Upper lobe of left lung (tissue), 6 donors: ENCODE data around the gene MEGF6. TPM values are rescaled to one million over a fixed set of nuclear protein-coding genes. Genes with fewer than 3 reads are reported as not detected.
A peak's percentile ranks its signal among the peaks of the same experiment; 100 is the strongest.

Source experiments
- ATAC-seq, 2 donors: fragments of 200-7000 bp; cut with Tn5 transposase; one replicate each; pipeline ENCODE4 v1.9.1; 2022; ENCODE audit warnings: mild to moderate bottlenecking in 2 of 2, moderate library complexity in 2 of 2; ENCODE audit not compliant: low FRiP score in 2 of 2
- DNase-seq, 2 donors: peaks; one replicate each; pipeline ENCODE4 v3.0.0-alpha.2; 2019 to 2020
- H3K27ac ChIP-seq, 4 donors: fragments of 200-600 bp; sonication (generic); one replicate each; pipeline ENCODE4 v1.5.1; 2016 to 2019
- H3K27me3 ChIP-seq, 4 donors: fragments of 200-600 bp; sonication (generic); one replicate each; pipeline ENCODE4 v1.5.1; 2017 to 2019
- H3K36me3 ChIP-seq, 4 donors: fragments of 200-600 bp; sonication (generic); one replicate each; pipeline ENCODE4 v1.5.1; 2016 to 2019
- H3K4me1 ChIP-seq, 4 donors: fragments of 200-600 bp; sonication (generic); one replicate each; pipeline ENCODE4 v1.5.1; 2018 to 2019
- H3K4me3 ChIP-seq, 4 donors: fragments of 200-600 bp; sonication (generic); one replicate each; pipeline ENCODE4 v1.5.1; 2017 to 2019; ENCODE audit warnings: mild to moderate bottlenecking in 2 of 4, moderate library complexity in 1 of 4
- H3K9me3 ChIP-seq, 4 donors: fragments of 200-600 bp; sonication (generic); one replicate each; pipeline ENCODE4 v1.5.1; 2018 to 2019
- EP300 ChIP-seq, 4 donors: sonication (generic); formaldehyde crosslinking; IDR thresholded peaks; one replicate each; pipeline ENCODE4 v1.5.1; 2017; ENCODE audit warnings: antibody characterized with exemption in 4 of 4, control low read depth in 2 of 4
- POLR2A ChIP-seq, 4 donors: fragments of 450-650 bp; IDR thresholded peaks; one replicate each; pipeline ENCODE4 v1.5.1; 2016 to 2017; ENCODE audit warnings: antibody characterized with exemption in 4 of 4, mild to moderate bottlenecking in 2 of 4
- POLR2AphosphoS5 ChIP-seq, 2 donors: sonication (generic); formaldehyde crosslinking; IDR thresholded peaks; one replicate each; pipeline ENCODE4 v1.5.1; 2017; ENCODE audit warnings: antibody characterized with exemption in 2 of 2
- WGBS, 2 donors: methylation state at CpG; one replicate each; pipeline ENCODE4 v1.1.5; 2017 to 2018; 5-methylcytosine and 5-hydroxymethylcytosine counted together
- total RNA-seq, 6 donors: library from RNA; depleted of rRNA in 4 of 6; stranded (reverse); fragments of >200 nt in 4 of 6; gene quantifications; one replicate each; pipeline versions ENCODE4 v1.1.0 to v1.2.1, GENCODE V29; 2016 to 2021
- TF ChIP-seq, protein P1 (sequence below), 6 experiments: fragments of 450-650 bp in 4 of 6; fragments of 200-600 bp in 2 of 6; sonication (generic) in 2 of 6; IDR thresholded peaks; one replicate each; pipeline ENCODE4 v1.5.1; 2016 to 2019; ENCODE audit warnings: antibody characterized with exemption in 6 of 6
- donor health status: DM: no; HTN: no; CAD: no; lungs with moderate emphysema.
- donor health status: DM: no; HTN: yes; CAD: no; lungs with severe emphysema.

MEGF6 gene
- total RNA-seq, 6 donors from 2014 or later = 23.8 to 128 (median 83.5) TPM

DNA sequence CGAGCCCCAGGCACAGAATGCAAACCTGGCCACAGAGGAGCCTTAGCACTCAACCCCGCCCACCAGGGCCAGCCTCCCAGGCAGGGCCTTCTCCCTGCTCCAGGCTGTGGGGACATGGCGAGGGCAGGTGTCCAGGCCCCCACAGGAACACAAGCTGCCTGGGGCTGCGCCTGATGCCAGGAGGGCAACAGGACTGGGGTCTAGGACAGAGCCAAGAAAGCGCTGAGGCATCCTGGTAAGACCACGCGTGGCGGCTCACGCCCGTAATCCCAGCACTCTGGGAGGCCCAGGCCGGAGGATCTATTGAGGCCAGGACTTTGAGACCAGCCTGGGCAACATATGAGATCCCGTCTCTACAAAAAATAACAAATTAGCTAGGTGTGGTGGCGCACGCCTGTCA lies 59.1 kb downstream of the MEGF6 start:
- H3K4me3 ChIP-seq = no peak overlapping the region
- 96 to 98% methylated on average over 11 to 14 of the region's 14 CpGs for whole genome bisulfite sequencing, 2 donors
- no peaks in the 10 kb centered on the region for H3K27me3 ChIP-seq
- DNase-seq = peak in 1 of 2 donors; percentile 68
- no peak for TF ChIP-seq POLR2A (IDR thresholded peaks at IDR 0.05)
- H3K9me3 ChIP-seq = no peaks in the 10 kb centered on the region
- peaks cover 4 to 19% (median 12%) of the 10 kb centered on the region in 4 donors for H3K4me1 ChIP-seq
- no peak overlapping the region for H3K27ac ChIP-seq
- no peak for ATAC-seq
- H3K36me3 ChIP-seq = no peaks in the 10 kb centered on the region

DNA sequence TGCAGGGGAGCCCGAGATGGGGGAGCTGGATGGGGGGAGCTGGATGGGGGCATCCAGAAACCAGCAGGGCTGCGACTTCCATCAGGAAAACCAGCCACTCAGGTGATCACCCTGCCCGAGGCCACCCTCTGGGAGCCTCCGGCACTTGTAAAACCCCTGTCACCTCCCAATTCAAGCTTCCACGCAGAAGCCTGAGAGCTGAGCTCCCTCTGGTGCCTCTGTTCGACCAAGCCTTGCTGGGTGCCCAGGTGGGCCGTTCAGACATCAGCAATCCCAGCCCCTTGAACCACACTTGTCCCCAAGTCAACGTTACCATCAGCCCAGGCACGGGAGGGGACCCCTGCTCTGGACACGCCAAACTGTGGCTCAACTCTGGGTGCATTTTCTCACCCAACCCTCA lies 59.6 kb downstream of the MEGF6 start:
- Histone ChIP-seq H3K4me3 (no peak overlapping the region), H3K36me3 (no peaks in the 10 kb centered on the region), H3K27me3 (no peaks in the 10 kb centered on the region), H3K4me1 (peaks cover 4 to 23% (median 13%) of the 10 kb centered on the region in 4 donors), H3K27ac (no peak overlapping the region), H3K9me3 (no peaks in the 10 kb centered on the region)
- ATAC-seq (no peak), DNase-seq (peak in 1 of 2 donors; percentile 26)
- 85 to 96% methylated on average over 4 to 10 of the region's 10 CpGs for WGBS, 2 donors
- TF ChIP-seq POLR2AphosphoS5 (IDR thresholded peaks at IDR 0.05) = no peak

DNA sequence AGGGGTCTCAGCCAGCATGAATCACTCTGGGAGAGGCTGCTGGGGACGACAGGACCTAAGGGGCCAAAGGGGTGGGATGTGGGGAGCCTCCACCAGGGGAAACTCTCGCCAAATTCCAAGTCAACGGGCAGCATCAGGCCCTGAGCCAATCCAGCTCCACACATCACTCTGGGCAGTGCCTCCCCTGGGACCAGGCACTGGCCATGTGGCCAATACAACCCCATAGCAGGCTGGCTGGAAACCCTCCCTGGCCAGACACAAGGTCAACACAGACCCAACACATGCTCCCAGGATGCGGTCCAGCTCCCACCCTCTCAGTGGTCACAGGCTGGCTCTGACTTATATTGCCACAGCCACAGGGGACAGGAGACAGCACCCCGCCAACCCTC lies 60.0 kb downstream of the MEGF6 start:
- Histone ChIP-seq H3K4me1 (peaks cover 4 to 26% (median 13%) of the 10 kb centered on the region in 4 donors), H3K36me3 (no peaks in the 10 kb centered on the region), H3K9me3 (no peaks in the 10 kb centered on the region), H3K27me3 (no peaks in the 10 kb centered on the region), H3K4me3 (no peak overlapping the region), H3K27ac (no peak overlapping the region)
- TF ChIP-seq POLR2A (IDR thresholded peaks at IDR 0.05) (no peak), EP300 (IDR thresholded peaks at IDR 0.05) (no peak), POLR2AphosphoS5 (IDR thresholded peaks at IDR 0.05) (no peak)
- TF ChIP-seq, protein P1, sequence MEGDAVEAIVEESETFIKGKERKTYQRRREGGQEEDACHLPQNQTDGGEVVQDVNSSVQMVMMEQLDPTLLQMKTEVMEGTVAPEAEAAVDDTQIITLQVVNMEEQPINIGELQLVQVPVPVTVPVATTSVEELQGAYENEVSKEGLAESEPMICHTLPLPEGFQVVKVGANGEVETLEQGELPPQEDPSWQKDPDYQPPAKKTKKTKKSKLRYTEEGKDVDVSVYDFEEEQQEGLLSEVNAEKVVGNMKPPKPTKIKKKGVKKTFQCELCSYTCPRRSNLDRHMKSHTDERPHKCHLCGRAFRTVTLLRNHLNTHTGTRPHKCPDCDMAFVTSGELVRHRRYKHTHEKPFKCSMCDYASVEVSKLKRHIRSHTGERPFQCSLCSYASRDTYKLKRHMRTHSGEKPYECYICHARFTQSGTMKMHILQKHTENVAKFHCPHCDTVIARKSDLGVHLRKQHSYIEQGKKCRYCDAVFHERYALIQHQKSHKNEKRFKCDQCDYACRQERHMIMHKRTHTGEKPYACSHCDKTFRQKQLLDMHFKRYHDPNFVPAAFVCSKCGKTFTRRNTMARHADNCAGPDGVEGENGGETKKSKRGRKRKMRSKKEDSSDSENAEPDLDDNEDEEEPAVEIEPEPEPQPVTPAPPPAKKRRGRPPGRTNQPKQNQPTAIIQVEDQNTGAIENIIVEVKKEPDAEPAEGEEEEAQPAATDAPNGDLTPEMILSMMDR (IDR thresholded peaks at IDR 0.05) = no peak
- DNase-seq = no peak
- ATAC-seq = no peak
- WGBS, 2 donors = 90% methylated on average over 5 of the region's 5 CpGs; no CpG with 5 or more reads in 1 of the 2 donors

DNA sequence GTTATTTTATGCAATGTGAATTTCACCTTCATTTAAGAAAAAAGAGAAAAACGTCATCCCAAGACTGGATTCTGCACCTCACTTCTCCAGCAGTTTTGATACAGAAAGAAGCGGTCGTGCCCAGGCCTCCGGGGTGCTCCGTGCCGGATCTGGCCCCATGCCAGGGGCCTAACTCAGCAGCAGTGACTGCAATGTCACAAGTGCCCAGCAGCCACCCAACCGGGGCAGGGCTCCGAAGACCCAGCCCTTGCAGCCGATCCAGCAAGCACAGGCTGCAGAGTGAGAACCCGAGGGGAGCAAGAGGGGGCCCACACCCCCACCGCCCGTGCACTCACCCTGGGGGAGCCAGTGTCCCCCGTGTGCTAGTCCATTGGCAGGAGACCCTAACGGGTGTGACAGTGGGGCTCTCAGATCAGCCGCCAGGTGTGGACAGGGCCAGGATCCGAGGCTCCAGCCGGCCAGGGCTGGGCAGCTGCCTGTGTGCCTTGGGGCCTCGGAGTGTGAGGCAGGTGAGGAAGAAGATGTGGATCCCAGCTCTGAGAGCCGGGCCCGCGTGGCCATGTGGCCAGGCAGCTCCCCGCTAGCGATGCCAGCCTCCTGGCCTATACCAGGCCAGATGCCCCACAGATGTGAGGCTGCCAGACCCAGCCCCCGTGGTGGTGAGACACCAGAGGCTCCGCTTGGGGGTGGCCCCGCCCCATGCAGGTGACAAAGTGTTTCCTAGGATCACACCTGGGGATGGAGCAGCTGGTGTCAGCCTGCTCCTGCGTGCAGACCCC lies 60.6 kb downstream of the MEGF6 start:
- H3K27me3 ChIP-seq = no peaks in the 10 kb centered on the region
- TF ChIP-seq POLR2A (IDR thresholded peaks at IDR 0.05) (no peak), EP300 (IDR thresholded peaks at IDR 0.05) (no peak), POLR2AphosphoS5 (IDR thresholded peaks at IDR 0.05) (no peak)
- TF ChIP-seq, protein P1 (IDR thresholded peaks at IDR 0.05) = no peak
- H3K9me3 ChIP-seq = no peaks in the 10 kb centered on the region
- ATAC-seq = no peak
- no peaks in the 10 kb centered on the region for H3K36me3 ChIP-seq
- H3K27ac ChIP-seq = no peak overlapping the region
- DNase-seq = peak in 1 of 2 donors; percentile 70
- H3K4me3 ChIP-seq = no peak overlapping the region
- WGBS, 2 donors = 85 to 93% methylated on average over 7 to 19 of the region's 27 CpGs
- peaks cover 4 to 27% (median 13%) of the 10 kb centered on the region in 4 donors for H3K4me1 ChIP-seq

DNA sequence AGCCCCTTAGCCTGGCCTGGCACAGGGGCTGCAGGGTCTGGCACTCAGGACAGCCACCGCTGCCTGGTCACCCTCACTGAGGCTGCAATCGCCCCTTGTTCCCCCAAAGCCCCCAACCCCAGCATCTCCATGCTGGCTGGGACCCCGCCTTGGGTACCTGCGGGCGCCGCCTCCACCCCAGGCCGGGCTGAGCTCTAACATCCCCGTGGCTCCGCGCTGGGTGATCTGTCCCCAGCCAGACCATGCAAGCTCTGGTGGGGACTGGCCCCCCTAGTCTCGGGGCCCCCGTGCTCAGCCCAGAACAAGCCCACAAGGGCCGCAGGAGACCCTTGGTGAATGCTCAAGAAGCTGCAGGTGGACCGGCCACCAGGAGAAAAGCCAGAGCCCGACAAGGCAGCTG lies 62.4 kb downstream of the MEGF6 start:
- Histone ChIP-seq H3K36me3 (no peaks in the 10 kb centered on the region), H3K9me3 (no peaks in the 10 kb centered on the region), H3K4me3 (no peak overlapping the region), H3K27me3 (no peaks in the 10 kb centered on the region), H3K27ac (no peak overlapping the region), H3K4me1 (peaks cover 4 to 27% (median 15%) of the 10 kb centered on the region in 4 donors)
- WGBS, 2 donors = 96% methylated on average over 15 of the region's 15 CpGs; no CpG with 5 or more reads in 1 of the 2 donors
- no peak for TF ChIP-seq EP300 (IDR thresholded peaks at IDR 0.05)
- TF ChIP-seq, protein P1 (IDR thresholded peaks at IDR 0.05) = no peak
- no peak for TF ChIP-seq POLR2A (IDR thresholded peaks at IDR 0.05)
- no peak for TF ChIP-seq POLR2AphosphoS5 (IDR thresholded peaks at IDR 0.05)
- DNase-seq (no peak), ATAC-seq (no peak)
